Right hindlimb (tissue), 1 donor: ENCODE results near the gene CTDSP2.
A peak's percentile ranks its signal among the peaks of the same experiment; 100 is the strongest.
"Not testable (repeated sequence)": the region's sequence is repeated elsewhere in the genome, so short reads cannot be mapped to it uniquely, and the experiment has no call there.

Source experiments
- DNase-seq: peaks from one replicate; pipeline ENCODE4 v3.0.0-alpha.2; 2018

The CTDSP2 gene

GRCh38 chr12:57852200-57852599, 5.7 kb upstream of the CTDSP2 start:
- no peak for DNase-seq

DNA sequence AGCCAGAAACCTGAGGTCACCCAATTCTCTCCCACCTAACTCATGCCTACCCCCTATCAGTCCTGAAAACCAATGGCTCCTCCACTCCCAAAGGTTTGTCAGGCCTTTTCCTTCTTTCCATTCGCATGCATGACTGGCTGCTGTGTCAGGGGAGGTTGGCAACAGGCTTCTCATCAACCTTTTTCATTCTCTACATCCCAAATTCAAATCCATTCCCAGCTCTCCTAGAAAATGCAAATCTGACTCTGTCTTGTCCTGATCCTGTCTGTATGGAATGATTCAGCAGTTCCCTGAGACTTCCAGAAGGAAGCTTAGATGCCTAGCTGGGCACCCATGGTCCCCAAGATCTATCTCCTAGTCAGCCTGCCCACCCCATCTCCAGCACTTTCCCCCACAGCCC, 5.0 kb upstream of the CTDSP2 start:
- DNase-seq, result no peak

- DNase-seq, result no peak
Measured at GRCh38 chr12:57850854-57851430, 4.4 kb upstream of the CTDSP2 start.

DNA sequence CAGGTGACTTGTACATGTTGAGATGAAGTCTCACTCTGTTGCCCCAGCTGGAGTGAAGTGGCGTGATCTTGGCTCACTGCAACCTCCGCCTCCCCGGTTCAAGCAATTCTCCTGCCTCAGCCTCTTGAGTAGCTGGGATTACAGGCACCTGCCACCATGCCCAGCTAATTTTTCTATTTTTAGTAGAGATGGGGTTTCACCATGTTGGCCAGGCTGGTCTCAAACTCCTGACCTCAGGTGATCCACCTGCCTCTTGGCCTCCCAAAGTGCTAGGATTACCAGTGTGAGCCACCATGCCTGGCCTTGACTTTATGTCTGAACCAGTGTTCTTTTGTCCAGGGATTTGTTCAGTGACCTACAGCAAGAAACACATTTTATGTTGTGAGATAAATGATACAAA, 2.9 kb upstream of the CTDSP2 start:
- DNase-seq, result not testable (repeated sequence)

DNA sequence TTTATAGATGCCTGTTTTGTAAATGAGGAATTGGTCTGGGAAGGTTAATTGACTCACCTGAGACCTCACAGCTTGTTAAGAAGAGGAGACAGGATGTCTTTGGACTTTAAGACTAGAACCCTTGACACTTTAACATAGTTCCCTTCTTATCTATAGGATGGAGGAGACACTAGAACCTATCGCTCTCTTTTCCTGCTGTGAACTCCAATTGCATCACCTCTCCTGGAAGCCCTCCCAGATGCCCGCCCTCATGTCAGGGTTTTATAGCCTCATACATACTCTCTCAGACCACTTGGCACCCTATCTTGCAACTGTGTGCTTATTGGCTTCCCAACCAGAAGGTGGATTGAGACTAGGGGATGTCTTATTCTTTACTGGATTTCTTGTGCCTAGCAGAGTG, 2.5 kb upstream of the CTDSP2 start:
- DNase-seq, result no peak

DNA sequence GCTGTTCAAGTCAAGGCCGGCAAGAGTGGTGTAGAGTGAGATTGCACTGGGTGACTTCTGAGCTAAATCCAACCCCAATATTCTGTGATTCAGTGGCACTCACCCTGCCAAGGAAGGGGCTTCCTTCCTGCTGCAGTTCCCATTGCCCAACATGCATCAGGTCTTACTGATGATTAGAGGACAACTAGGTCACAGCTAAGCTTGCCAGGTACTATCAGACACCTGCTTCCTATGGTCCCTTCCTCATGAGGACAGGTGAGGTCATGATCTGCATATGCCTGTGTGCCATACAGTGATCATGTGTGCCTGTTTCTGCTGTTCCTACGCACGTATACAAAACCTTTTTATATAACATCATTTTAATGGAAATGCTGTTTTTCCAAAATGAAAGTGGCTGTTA, 1.7 kb upstream of the CTDSP2 start:
- DNase-seq, result no peak

- no peak for DNase-seq
Measured at GRCh38 chr12:57846285-57846576, 298 bp downstream of the CTDSP2 start.

DNA sequence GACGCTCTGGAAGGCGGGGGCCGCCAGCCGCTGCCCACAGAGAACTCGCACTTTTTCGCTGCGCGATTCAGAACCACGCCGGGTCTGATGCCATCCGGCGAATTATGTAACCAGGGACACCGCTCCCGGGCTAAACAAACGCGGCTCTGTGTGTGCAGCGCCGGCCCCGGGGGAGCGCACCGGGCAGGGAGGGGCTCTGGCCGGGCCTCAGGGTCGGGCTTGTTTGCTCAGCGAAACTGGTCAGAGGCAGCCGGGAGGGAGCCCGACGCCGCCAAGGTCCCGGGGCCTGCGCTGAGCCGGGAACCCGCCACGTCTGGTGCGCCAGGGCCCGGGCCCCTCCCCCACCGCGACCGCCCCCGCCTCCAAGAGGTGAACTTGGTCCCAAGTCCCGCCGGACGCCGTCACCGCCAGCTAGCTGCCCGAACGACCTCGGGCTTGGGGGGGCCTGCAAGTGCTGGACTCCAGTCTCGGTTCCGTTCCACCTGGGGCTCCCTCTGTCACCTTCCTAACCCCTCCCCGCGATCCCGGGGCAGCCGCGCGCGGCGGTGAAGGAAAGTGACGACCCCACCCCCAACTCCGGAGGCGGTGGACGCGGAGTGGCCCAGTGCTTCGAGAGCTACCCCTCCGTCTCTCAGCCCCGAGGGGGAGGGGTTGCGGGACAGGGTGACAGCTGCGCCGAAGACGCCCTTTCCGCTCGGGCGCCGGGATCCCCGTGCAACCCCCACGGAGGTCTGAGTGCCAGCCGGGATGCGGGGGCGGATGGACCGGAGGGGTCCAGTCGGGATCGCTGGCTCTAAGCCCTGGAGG, 848 bp downstream of the CTDSP2 start:
- peak; percentile 80 for DNase-seq

DNA sequence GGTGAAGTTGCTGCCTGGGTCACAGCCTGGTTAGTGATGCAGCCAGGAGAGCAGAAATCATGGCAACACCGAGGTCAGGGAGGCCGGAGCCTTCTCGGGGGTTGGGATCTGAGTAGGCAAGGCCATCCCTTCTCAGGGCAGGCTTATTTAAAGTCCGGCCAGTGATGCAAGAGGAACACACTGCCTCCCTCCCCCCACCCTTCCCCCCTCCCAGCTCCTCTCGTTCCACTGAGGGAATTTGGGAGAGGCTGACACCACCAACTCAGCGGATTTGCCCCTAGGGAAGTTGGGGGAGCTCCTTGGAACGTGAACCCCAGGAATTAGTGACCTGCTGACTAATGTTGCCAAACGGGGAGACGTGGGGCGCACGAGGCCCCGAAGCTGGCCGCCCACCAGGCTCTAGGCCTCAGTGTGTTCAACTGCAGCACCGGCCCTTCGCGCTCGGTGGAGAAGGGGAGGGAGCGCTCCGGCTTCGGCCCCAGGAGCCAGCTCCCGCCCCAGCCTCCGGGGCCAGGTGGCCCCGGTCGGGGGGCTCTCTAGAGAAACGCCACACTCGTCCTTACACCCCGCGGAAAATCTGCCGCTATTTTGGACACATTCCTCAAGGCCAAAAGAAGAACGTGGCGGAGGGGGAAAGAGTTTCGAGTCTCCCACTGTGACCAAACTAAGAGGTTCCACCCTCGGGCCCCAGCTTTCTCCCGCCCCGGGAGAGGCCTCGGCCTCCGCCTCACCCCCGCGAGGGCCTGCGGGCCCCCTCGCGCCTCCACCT, 1.6 kb downstream of the CTDSP2 start:
- peak; percentile 75 for DNase-seq

DNA sequence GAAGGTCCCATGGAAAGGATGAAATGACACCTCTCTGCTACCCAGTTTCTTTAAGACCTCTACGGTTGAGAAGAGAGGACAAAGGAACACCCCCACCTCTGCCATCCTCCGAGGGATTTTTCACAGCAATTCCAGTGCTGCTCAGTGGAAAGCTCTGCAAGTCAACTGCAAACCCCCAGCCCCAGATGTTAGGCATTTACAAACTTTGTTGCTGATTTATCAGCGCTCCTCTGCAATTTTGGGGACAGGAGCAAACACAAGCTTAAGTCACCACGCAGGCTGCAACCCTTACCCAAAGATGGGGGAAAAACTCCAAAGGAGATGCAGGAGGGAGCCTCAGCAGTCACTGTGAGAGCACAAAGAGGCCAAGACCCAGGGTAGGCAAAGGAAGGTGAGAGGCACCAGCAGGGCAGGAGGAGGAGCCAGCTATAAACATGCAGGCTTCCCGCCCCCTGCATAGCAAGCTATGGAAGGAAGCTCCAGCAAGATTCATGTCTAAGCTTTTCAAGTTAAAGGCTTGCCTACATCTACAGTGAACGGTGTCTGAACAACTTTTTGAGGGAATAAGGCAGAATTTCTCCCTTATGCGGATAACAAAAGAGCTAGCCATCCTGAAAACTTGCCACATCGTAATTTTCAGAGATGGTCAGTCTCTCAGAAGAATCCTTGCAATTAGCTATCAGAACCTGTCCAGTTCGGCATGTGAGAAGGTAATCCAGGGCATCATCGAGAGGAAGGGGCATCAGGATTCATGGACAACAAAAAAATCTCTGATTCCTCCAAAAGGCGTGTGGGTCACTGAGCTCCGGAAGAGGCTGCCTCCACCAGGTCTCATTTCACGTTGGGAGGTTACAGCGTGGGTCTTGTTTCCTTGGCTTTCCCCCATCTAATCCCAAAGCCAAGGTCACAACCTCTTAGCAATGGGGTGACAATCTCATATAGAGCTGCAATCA, 3.9 kb downstream of the CTDSP2 start:
- no peak for DNase-seq

- no peak for DNase-seq
Measured at GRCh38 chr12:57841445-57841844, 5.1 kb downstream of the CTDSP2 start.

GRCh38 chr12:57840726-57841125, 5.8 kb downstream of the CTDSP2 start:
- DNase-seq, result no peak

GRCh38 chr12:57839996-57840395, 6.5 kb downstream of the CTDSP2 start:
- no peak for DNase-seq

DNA sequence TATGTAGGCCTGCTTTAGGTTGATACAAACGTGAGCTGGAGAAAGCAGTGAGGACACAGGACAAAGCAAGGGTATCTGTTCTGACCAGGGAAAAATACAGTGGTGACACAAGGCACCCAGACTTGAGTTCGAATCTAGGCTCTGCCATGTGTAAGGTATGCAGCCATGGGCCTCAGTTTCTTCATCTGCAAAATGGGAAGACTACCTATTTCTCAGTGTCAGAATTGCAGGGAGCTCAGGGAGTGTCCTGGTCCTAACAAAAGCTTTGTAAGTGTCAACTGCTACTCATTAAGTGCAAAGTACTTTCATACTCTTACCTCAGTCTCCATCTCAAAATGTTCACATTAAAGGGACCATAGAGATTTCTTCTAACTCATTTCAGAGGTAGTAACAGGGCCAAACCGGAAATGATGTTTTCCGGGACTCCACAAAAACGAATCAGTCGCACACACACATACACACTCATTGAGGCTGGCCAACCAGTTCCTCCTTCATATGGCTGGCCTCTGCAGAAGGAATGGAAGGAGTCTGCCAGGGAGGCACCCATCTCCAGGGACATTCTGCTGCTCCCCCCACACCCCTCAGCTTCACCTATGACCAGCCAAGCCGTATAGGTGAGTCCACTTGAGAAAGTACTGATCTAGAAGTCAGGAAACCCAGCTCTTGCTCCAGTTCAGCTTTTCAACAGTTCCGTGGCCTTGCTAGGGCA, 7.8 kb downstream of the CTDSP2 start:
- DNase-seq, result no peak

- DNase-seq, result peak; percentile 82
Measured at GRCh38 chr12:57837864-57838562, 8.5 kb downstream of the CTDSP2 start.

DNA sequence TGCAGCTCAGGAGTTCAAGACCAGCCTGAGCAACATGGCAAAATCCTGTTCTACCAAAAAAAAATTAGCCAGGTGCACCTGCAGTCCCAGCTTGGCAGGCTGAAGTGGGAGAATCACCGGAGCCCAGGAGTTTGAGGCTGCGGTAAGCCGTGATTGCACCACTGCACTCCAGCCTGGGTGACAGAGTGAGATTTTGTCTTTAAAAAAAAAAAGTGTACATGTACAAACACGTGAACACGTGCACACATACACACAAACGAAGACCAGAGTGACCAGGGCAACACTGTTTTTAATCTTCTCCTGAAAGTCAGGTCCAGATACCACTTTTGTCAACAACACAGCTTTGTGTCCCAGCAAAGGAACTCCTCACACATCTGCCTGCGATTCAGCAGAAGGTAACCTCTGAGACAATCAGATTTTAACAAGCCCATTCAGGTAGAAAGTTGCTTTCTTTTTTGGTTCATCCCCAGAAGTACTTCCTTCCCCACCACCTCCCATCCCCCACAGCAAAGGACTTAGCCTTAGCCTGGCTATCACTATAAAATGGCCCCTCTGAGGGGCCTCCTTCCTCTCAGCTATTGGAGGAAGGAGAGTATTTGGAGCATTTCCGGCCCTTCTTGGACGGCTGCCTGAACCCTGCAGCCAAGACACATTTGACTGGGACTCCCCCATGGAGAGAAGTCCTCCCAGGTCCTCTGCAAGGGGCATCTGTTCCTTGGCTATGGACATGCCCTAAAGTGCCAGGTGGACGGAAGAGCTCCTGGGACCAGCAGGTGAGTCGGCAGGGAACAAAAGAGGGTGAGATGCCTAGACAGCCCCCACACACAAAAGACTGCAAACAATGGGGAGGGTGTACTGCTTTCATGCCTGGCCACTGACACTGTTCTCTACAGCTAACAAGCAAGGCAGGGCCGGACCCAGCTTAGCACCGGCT, 9.8 kb downstream of the CTDSP2 start:
- DNase-seq, result peak; percentile 93

DNA sequence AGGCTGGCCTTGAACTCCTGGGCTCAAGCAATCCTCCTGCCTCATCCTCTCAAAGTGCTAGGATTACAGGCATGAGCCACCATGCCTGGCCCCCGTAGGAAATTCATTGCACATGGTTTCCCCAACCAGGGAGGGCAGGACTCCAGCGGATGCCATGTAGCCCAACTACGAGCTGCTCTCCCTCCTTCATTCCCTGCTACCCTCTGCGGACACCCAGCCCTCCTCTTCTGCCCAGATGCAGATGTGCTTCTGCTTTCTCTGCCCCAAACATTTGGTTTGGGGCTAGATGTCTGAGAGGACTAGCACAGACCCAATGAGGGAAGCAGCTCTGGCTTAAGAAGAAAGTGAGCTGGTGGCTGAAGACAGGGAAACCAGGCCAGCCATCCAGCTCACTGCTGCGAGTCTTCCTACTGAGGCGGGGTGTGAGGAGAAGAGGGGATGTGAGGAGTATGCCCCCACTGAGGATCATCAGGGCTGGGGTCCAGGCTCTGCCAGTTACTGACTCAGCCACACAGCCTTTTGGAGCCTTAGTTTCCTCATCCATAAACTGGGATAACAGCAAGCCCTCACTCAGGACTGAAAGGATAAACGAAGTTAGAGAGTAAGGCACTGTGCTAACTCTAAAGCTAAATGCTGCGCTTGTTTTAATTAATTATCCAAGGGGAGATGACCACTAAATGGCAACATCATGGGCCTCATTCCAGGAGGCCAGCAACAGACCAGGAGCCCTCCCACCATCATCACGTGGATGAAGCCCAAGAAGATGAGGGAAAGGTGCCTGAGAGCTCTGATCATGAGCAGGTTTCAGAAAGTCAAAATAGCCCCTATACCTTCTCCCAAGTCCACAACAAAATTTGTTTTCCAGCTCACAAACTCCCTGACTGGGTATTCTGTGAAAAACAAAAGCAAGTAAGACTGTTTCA, 10.9 kb downstream of the CTDSP2 start:
- DNase-seq, result no peak

DNA sequence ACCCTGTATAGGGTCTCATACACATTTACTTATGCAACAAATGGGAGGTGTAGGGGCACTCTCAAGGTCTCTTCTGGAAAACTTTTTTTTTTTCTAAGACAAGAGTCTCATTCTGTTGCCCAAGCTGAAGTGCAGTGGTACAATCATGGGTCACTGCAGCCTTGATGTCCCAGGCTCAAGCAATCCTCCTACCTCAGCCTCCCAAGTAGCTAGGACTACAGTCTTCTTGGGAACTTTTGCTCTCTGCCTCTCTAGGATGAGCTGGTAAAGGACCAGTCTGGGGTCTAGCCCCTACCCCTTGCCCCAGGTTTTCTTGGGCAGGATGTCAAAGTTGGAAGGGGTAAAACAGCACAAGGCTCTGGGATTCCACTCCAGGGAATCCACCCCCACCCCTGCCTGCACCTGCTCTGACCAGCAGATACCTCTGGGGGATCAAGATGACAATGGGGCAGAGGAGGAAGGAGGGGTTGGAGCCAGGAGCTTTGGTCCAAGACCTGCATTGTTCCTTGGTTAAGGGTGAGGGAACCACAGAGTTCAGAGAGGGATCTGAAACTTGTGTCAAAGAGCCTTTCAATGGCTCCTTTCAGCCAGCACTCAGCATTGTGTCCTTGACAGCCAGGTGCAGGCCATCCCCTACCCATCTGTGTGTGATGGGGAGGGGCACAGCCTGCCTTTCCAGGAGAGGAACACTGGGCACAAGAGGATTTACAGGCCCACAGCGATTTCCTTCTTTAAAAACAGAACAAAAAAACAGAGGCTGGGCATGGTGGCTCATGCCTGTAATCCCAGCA, 12.2 kb downstream of the CTDSP2 start:
- DNase-seq, result no peak

DNA sequence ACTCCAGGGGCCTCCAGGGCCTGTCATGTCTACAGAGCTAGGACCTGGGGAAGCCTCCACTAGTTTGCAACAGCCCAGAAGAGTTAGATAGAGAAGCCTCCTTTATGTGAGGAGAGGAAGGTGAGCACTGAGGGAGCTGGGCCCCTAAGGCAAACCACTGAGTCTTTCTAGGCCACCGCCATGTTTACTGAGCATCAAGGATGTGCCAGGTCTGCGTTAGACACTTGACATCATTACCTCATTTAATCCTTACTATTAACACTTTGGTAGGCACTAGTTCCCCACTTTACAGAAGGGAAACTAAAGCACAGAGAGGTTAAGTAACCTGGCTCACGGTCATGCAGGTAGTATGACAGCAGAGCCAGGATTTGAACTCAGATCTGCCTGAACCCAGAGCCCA, 12.9 kb downstream of the CTDSP2 start:
- no peak for DNase-seq
